Smooth muscle cell (in vitro differentiated cells): Measurements from ENCODE around the gene IRF4. TPM values are rescaled to one million over a fixed set of nuclear protein-coding genes. Genes with fewer than 3 reads are reported as not detected.

Experiments
- DNase-seq: peaks from one replicate; lab custom pipeline; 2025; ENCODE audit not compliant: unreplicated experiment; lab: John Stamatoyannopoulos, UW
- H2AFZ ChIP-seq: fragments of 200-600 bp; sonication (generic); 2 replicates; pipeline ENCODE4 v1.6.0; 2016; ENCODE audit warnings: antibody characterized with exemption, low read depth, mild to moderate bottlenecking
- H3F3A ChIP-seq: fragments of 200-600 bp; sonication (generic); 2 replicates; pipeline ENCODE4 v1.6.0; 2017; ENCODE audit warnings: antibody characterized with exemption, low read depth
- H3K27ac ChIP-seq: fragments of 200-600 bp; sonication (generic); 2 replicates; pipeline ENCODE4 v1.5.1; 2016; ENCODE audit warnings: low read depth, mild to moderate bottlenecking
- H3K27me3 ChIP-seq: fragments of 200-600 bp; sonication (generic); 2 replicates; pipeline ENCODE4 v1.6.1; 2016; ENCODE audit warnings: low read depth, mild to moderate bottlenecking
- H3K36me3 ChIP-seq: fragments of 200-600 bp; sonication (generic); 2 replicates; pipeline ENCODE4 v1.5.1; 2016; ENCODE audit warnings: low read depth
- H3K4me1 ChIP-seq: fragments of 200-600 bp; sonication (generic); 2 replicates; pipeline ENCODE4 v1.5.1; 2016; ENCODE audit warnings: low read depth
- H3K4me2 ChIP-seq: fragments of 200-600 bp; sonication (generic); 2 replicates; pipeline ENCODE4 v1.6.0; 2016; ENCODE audit warnings: mild to moderate bottlenecking
- H3K4me3 ChIP-seq: fragments of 200-600 bp; sonication (generic); 2 replicates; pipeline ENCODE4 v1.5.1; 2016; ENCODE audit warnings: mild to moderate bottlenecking
- H3K79me2 ChIP-seq: fragments of 200-600 bp; sonication (generic); 2 replicates; pipeline ENCODE4 v1.6.0; 2016; ENCODE audit warnings: low read depth, mild to moderate bottlenecking
- H3K9ac ChIP-seq: fragments of 200-600 bp; sonication (generic); 2 replicates; pipeline ENCODE4 v1.6.0; 2016; ENCODE audit warnings: low read depth
- H3K9me3 ChIP-seq: fragments of 200-600 bp; sonication (generic); replicated peaks from 2 replicates; pipeline ENCODE4 v1.5.1; 2016; ENCODE audit warnings: low read depth
- H4K20me1 ChIP-seq: fragments of 200-600 bp; sonication (generic); 2 replicates; pipeline ENCODE4 v1.6.0; 2016; ENCODE audit warnings: low read depth
- CTCF ChIP-seq: fragments of 200-600 bp; sonication (generic); IDR thresholded peaks from 2 replicates; pipeline ENCODE4 v1.5.1; 2017; ENCODE audit warnings: borderline replicate concordance, mild to moderate bottlenecking, antibody characterized with exemption; ENCODE audit not compliant: insufficient read depth, poor library complexity, severe bottlenecking
- whole genome bisulfite sequencing: methylation state at CpG from one replicate; pipeline ENCODE4 v1.1.7; 2016; ENCODE audit warnings: low lambda C conversion rate; 5-methylcytosine and 5-hydroxymethylcytosine counted together
- polyA plus RNA-seq: library from polyadenylated mRNA; unstranded; fragments of >200 nt; fragmentation: Nextera tagmentation; extraction: Ambion mirVana; gene quantifications from 2 replicates; pipeline ENCODE4 v1.2.1, GENCODE V29; 2016
- total RNA-seq: library from RNA; depleted of rRNA; stranded (reverse); fragments of >200 nt; gene quantifications from 2 replicates; pipeline ENCODE4 v1.2.3, GENCODE V29; 2014

The IRF4 gene
- total and polyA plus RNA-seq, 2 experiments from 2014 or later: 0.04 TPM; not detected in 1

- DNase-seq: no peak
- TF ChIP-seq CTCF: no peak
- H2AFZ ChIP-seq: no peak overlapping the region
- no peaks in the 10 kb centered on the region for H4K20me1 ChIP-seq
- no peaks in the 10 kb centered on the region for H3K9me3 ChIP-seq
- H3K4me2 ChIP-seq: peak overlapping the region; percentile 73
- H3K27ac ChIP-seq: no peak overlapping the region
- no peaks in the 10 kb centered on the region for H3K79me2 ChIP-seq
- H3K9ac ChIP-seq: no peak overlapping the region
- no peaks in the 10 kb centered on the region for H3F3A ChIP-seq
- H3K4me3 ChIP-seq: peak overlapping the region; percentile 41
- H3K4me1 ChIP-seq: peaks cover 7% of the 10 kb centered on the region
- WGBS: 3% methylated on average over 38 of the region's 44 CpGs
- H3K36me3 ChIP-seq: no peaks in the 10 kb centered on the region
- peaks cover 90% of the 10 kb centered on the region for H3K27me3 ChIP-seq
Measured at GRCh38 chr6:390914-391558, 516 bp upstream of the IRF4 start.

GRCh38 chr6:392441-393390, 1.2 kb downstream of the IRF4 start:
- H3F3A ChIP-seq: no peaks in the 10 kb centered on the region
- H3K4me1 ChIP-seq: peaks cover 7% of the 10 kb centered on the region
- H3K9ac ChIP-seq: no peak overlapping the region
- H3K4me2 ChIP-seq: peak overlapping the region; percentile 73
- no peaks in the 10 kb centered on the region for H3K36me3 ChIP-seq
- H3K27me3 ChIP-seq: peaks cover 95% of the 10 kb centered on the region
- no peak overlapping the region for H3K27ac ChIP-seq
- no peaks in the 10 kb centered on the region for H4K20me1 ChIP-seq
- no peak for DNase-seq
- no peaks in the 10 kb centered on the region for H3K9me3 ChIP-seq
- TF ChIP-seq CTCF: no peak
- 3% methylated on average over 104 of the region's 108 CpGs for WGBS
- H3K4me3 ChIP-seq: peak overlapping the region; percentile 41
- H3K79me2 ChIP-seq: no peaks in the 10 kb centered on the region
- no peak overlapping the region for H2AFZ ChIP-seq

GRCh38 chr6:393391-394221, 2.1 kb downstream of the IRF4 start:
- H3K9me3 ChIP-seq: no peaks in the 10 kb centered on the region
- no peak overlapping the region for H3K27ac ChIP-seq
- TF ChIP-seq CTCF: no peak
- no peak overlapping the region for H2AFZ ChIP-seq
- no peaks in the 10 kb centered on the region for H3K79me2 ChIP-seq
- H3K9ac ChIP-seq: no peak overlapping the region
- peaks cover 7% of the 10 kb centered on the region for H3K4me1 ChIP-seq
- H4K20me1 ChIP-seq: no peaks in the 10 kb centered on the region
- no peaks in the 10 kb centered on the region for H3F3A ChIP-seq
- H3K36me3 ChIP-seq: no peaks in the 10 kb centered on the region
- H3K4me3 ChIP-seq: peak overlapping the region; percentile 34
- WGBS: 5% methylated on average over 57 of the region's 68 CpGs
- DNase-seq: no peak
- peak overlapping the region; percentile 73 for H3K4me2 ChIP-seq
- peaks cover 95% of the 10 kb centered on the region for H3K27me3 ChIP-seq
